Measurements from ENCODE around the gene GCFC2.
"Not testable (repeated sequence)": the region's sequence is repeated elsewhere in the genome, so short reads cannot be mapped to it uniquely, and the experiment has no call there.

GCFC2 gene

GRCh38 chr2:75710577-75711253 is at the start of gene GCFC2:
Gene GCFC2, minus strand, starts transcription at chr2:75710915. Its CDS starts 60 bp downstream, at chr2:75710855.
- peak; percentile 89 for DNase-seq

GRCh38 chr2:75752828-75753227 is 42.1 kb upstream of the GCFC2 start:
- DNase-seq, result no peak

- DNase-seq, result no peak
These were observed 41.2 kb upstream of the GCFC2 start for GRCh38 chr2:75751824-75752468.

- DNase-seq, result no peak
These were observed 40.6 kb upstream of the GCFC2 start for GRCh38 chr2:75751360-75751759.

- no peak for DNase-seq
These were observed 27.2 kb upstream of the GCFC2 start for GRCh38 chr2:75737961-75738360.

GRCh38 chr2:75736276-75736675 is 25.6 kb upstream of the GCFC2 start:
- DNase-seq, result no peak

GRCh38 chr2:75729861-75730260 is 19.1 kb upstream of the GCFC2 start:
- no peak for DNase-seq

GRCh38 chr2:75728614-75729419 is 18.1 kb upstream of the GCFC2 start:
- DNase-seq, result no peak

GRCh38 chr2:75722687-75723086 is 12.0 kb upstream of the GCFC2 start:
- DNase-seq, result no peak

- no peak for DNase-seq
These were observed 9.8 kb upstream of the GCFC2 start for GRCh38 chr2:75720525-75720924.

- DNase-seq, result no peak
These were observed 8.9 kb upstream of the GCFC2 start for GRCh38 chr2:75719616-75720015.

- DNase-seq, result peak; percentile 8
These were observed 5.7 kb upstream of the GCFC2 start for GRCh38 chr2:75716406-75716805.

- DNase-seq, result not testable (repeated sequence)
These were observed 875 bp upstream of the GCFC2 start for GRCh38 chr2:75711590-75711989.

GRCh38 chr2:75710220-75710576 is 517 bp downstream of the GCFC2 start:
- DNase-seq, result peak; percentile 72

- peak; percentile 21 for DNase-seq
These were observed 1.4 kb downstream of the GCFC2 start for GRCh38 chr2:75709297-75709696.

GRCh38 chr2:75707901-75708300 is 2.8 kb downstream of the GCFC2 start:
- no peak for DNase-seq

GRCh38 chr2:75705921-75706320 is 4.8 kb downstream of the GCFC2 start:
- DNase-seq, result no peak

- DNase-seq, result no peak
These were observed 7.0 kb downstream of the GCFC2 start for GRCh38 chr2:75703589-75704287.

GRCh38 chr2:75702593-75702992 is 8.1 kb downstream of the GCFC2 start:
- DNase-seq, result no peak

GRCh38 chr2:75698918-75699317 is 11.8 kb downstream of the GCFC2 start:
- DNase-seq, result no peak

- DNase-seq, result no peak
These were observed 22.5 kb downstream of the GCFC2 start for GRCh38 chr2:75688196-75688595.

- DNase-seq, result not testable (repeated sequence)
These were observed 27.3 kb downstream of the GCFC2 start for GRCh38 chr2:75683430-75683829.

GRCh38 chr2:75680402-75680801 is 30.3 kb downstream of the GCFC2 start:
- no peak for DNase-seq
